Measurements from ENCODE around the gene PSMC1. TPM values are rescaled to one million over a fixed set of nuclear protein-coding genes. Genes with fewer than 3 reads are reported as not detected.

Gene PSMC1
- total RNA-seq, 4 donors from 2014 or later = 86.8 to 163 (median 133) TPM

GRCh38 chr14:90275820-90276219, 19.5 kb downstream of the PSMC1 start:
- H3K27ac ChIP-seq = no peak overlapping the region
- intact Hi-C loops (cut with DNase I) = no loop called here
- WGBS, 2 donors = 87 to 91% methylated on average over 8 of the region's 8 CpGs

GRCh38 chr14:90276646-90277367, 20.5 kb downstream of the PSMC1 start:
- 85 to 86% methylated on average over 14 to 15 of the region's 18 CpGs for WGBS, 2 donors
- H3K27ac ChIP-seq = no peak overlapping the region
- intact Hi-C loops (cut with DNase I) = no loop called here
- no peak for TF ChIP-seq POLR2A (IDR thresholded peaks at IDR 0.05)
- no peak for TF ChIP-seq CTCF (IDR thresholded peaks at IDR 0.05)
- H3K9me3 ChIP-seq = no peaks in the 10 kb centered on the region
- DNase-seq = no peak
- no peaks in the 10 kb centered on the region for H3K27me3 ChIP-seq
- no peak overlapping the region for H3K4me3 ChIP-seq (replicated peaks in 1 of 3)
- H3K36me3 ChIP-seq = peaks cover 28 to 46% of the 10 kb centered on the region in 2 donors
- H3K4me1 ChIP-seq = peaks cover 0 to 5% of the 10 kb centered on the region in 2 donors

More at GRCh38 chr14:90275820-90276219, 19.5 kb downstream of the PSMC1 start:
- H3K9me3 ChIP-seq = no peaks in the 10 kb centered on the region
- TF ChIP-seq POLR2A (IDR thresholded peaks at IDR 0.05) (no peak), CTCF (IDR thresholded peaks at IDR 0.05) (no peak)
- no peak for DNase-seq
- H3K36me3 ChIP-seq = peaks cover 29 to 55% of the 10 kb centered on the region in 2 donors
- no peak overlapping the region for H3K4me3 ChIP-seq (replicated peaks in 1 of 3)
- peaks cover 0 to 5% of the 10 kb centered on the region in 2 donors for H3K4me1 ChIP-seq
- H3K27me3 ChIP-seq = no peaks in the 10 kb centered on the region

GRCh38 chr14:90277581-90278198, 21.3 kb downstream of the PSMC1 start:
- TF ChIP-seq CTCF (IDR thresholded peaks at IDR 0.05) (no peak), POLR2A (IDR thresholded peaks at IDR 0.05) (no peak)
- peaks cover 0 to 5% of the 10 kb centered on the region in 2 donors for H3K4me1 ChIP-seq
- H3K27me3 ChIP-seq = no peaks in the 10 kb centered on the region
- H3K36me3 ChIP-seq = peaks cover 25 to 40% of the 10 kb centered on the region in 2 donors
- H3K27ac ChIP-seq = no peak overlapping the region
- H3K4me3 ChIP-seq (replicated peaks in 1 of 3) = no peak overlapping the region
- intact Hi-C loops (cut with DNase I) = no loop called here
- no peak for DNase-seq
- WGBS, 2 donors = 93 to 97% methylated on average over 17 to 18 of the region's 24 CpGs
- H3K9me3 ChIP-seq = no peaks in the 10 kb centered on the region

GRCh38 chr14:90278199-90279175, 22.1 kb downstream of the PSMC1 start:
- TF ChIP-seq POLR2A (IDR thresholded peaks at IDR 0.05) (no peak), CTCF (IDR thresholded peaks at IDR 0.05) (no peak)
- 90 to 93% methylated on average over 28 to 35 of the region's 35 CpGs for WGBS, 2 donors
- H3K4me1 ChIP-seq = peaks cover 0 to 5% of the 10 kb centered on the region in 2 donors
- H3K9me3 ChIP-seq = no peaks in the 10 kb centered on the region
- DNase-seq = no peak
- H3K36me3 ChIP-seq = peaks cover 19 to 35% of the 10 kb centered on the region in 2 donors
- no peak overlapping the region for H3K27ac ChIP-seq
- intact Hi-C loops (cut with DNase I) = no loop called here
- H3K4me3 ChIP-seq (replicated peaks in 1 of 3) = no peak overlapping the region
- H3K27me3 ChIP-seq = no peaks in the 10 kb centered on the region

All from thyroid gland (tissue), 4 donors.